HUDEP-2 (cell line): ENCODE data around the gene DCTN4.
"Not testable (repeated sequence)": the region's sequence is repeated elsewhere in the genome, so short reads cannot be mapped to it uniquely, and the experiment has no call there.

Source experiments
- DNase-seq, 76 experiments: peaks; one replicate each; lab custom pipeline; 2025; ENCODE audit not compliant: unreplicated experiment in 76 of 76; lab: John Stamatoyannopoulos, UW

DCTN4 gene

DNA sequence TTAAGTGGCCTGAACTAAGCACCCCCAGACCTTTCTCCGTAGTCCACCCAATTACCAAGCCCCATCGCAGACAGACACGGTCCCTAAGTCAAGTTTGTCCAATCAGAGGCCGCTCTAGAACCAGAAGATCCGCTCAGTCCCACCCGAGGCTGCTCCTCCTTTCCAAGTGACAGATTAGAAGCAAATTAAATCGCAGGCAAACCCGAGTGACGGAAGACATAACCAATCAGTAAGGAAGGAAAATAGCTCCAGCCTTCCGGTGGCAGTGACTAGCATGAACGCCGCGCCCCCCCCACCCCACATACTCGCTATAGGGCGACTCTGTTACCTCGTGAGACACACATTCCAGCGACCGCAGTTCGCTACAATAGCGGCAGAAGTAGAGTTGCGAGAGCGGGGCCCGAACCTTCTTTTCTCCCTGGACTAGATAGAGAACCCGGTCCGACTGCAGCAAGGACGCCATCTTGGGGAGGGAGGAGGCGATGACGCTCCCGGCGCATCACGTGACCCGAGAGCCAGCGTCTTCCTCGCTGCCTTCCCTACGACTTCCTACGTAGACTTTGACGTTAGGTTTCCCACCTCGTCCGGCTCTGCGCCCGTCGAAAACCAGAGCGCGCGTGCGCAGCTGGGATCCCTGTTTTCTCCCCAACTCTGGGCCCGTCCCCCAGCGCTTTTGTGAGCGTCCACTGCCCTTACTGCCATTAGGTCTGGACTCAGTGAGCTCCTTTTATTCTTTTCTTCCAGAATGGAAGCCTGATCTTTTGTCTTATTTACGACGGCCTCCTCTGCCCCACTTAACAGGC is at the start of gene DCTN4:
Gene DCTN4 (minus strand): TSS at position 487 of the 803 bp plus-strand sequence. CDS start 24 bp downstream, at position 463.
- peak in 75 of 76 experiments; percentile 67 to 97 (median 90) for DNase-seq

DNA sequence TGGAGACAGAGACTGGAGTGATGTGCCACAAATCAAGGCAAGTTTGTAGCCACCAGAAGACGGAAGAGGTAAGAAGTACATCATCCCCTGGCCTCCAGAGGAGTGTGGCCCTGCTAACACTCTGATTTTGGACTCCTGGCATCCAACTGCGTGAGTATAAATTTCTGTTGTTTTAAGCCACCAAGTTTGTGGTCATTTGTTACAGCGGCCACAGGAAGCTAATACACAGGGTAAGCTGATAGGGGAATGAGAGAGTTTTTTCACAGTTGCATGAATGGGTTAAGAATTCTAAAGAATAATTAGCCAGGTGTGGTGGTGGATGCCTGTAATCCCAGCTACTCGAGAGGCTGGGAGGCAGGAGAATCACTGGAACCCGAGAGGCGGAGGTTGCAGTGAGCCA is 45.6 kb upstream of the DCTN4 start:
- DNase-seq: no peak

DNA sequence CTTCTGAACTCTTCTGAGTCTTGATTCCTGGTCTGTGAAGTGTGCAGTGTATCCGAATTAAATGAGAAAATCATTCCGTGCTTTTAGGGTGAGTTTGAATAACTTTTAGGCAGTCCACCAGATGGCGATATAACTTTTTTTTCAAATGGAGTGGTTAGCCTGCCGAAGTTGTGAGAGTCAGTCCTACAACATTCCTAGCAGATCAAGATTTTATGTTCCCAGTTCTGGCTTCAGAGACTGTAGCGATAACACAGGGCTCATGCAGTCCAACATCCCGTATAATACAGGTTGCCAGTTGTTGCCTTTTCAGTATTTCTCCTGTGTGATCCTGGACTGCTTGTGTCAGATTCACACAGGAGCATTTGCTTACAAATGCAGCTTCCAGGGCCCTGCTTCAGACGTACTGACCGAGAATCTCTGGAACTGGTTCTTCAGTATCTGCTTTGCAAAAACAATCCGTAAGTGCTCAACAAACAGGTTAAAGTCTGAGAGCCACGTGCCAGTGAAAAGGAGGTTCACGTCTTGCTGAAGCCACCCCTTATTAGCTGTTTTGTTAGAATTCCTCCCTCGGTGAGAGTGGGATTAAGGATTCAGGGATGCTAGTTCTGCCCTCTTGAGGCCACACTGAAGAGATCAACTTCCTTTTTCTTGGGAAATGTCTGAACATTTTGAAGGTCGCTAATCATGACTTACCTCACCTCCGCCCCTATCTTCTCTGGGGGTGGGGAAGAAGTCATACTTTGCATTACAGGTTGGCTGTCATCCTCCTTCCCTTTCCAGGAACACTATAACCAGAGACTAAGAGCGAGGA is 42.5 kb upstream of the DCTN4 start:
- peak in 13 of 76 experiments; percentile 1 to 36 (median 13) for DNase-seq

DNA sequence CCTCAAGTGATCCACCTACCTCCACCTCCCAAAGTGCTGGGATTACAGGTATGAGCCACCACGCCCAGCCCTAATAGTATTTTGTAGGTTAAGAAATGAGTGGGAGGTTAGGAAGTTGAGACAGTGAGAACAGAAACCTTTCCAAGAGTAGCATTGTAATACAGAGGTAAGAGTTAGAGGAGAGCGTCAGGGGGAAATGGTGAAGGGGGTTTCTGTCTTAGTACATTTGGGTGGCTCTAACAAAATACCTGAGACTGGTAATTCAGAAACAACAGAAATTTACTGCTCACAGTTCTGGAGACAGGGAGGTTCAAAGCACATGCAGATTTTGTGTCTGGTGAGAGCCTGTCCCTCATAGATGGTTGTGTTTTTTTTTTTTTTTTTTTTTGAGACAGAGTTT is 38.6 kb upstream of the DCTN4 start:
- no peak for DNase-seq

DNA sequence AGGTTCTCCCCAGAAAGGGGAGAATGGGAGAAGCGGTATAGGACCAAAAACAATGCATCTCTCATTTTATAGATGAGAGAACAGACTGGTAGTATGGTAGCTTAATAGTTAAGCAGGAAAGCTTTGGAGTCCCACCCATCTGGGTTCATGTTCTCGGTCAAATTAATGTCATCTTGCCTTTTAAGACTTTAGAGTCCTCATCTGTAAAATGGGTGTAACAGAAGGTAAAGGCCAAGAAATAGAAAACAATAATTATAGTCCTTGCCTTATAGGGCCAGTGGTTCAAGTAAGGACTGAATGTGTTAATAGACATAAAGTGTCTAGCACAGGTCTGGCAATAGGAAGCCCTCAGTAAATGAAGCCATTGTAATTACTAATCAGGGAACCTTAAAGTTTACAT is 36.1 kb upstream of the DCTN4 start:
- DNase-seq: no peak

DNA sequence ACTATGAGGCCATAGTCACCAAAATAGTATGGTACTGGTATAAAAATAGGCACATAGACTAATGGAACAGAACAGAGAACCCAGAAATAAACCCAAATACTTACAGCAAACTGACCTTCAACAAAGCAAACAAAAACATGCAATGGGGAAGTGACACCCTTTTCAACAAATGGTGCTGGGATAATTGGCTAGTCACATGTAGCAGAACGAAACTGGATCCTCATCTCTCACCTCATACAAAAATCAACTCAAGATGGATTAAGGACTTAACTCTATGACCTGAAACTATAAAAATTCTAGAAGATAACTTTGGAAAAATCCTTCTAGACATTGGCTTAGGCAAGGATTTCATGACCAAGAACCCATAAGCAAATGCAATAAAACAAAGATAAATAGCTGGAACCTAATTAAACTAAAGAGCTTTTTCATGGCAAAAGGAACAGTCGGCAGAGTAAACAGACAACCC is 34.6 kb upstream of the DCTN4 start:
- not testable (repeated sequence) for DNase-seq

DNA sequence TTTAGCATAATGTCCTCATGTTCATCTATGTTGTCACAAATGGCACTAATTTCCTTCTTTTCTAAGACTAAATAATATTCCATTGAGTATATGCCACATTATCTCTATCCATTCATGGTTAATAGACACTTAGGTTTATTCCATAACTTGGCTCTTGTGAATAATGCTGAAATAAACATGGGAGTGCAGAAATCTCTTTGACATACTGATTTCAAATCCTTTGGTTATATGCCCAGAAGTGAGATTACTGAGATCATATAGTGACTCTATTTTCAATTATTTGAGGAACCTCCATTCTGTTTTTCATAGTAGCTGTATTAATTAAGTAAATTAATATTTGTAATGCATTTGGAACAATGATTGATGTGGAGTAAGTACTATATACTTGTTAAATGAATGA is 32.7 kb upstream of the DCTN4 start:
- DNase-seq: no peak

DNA sequence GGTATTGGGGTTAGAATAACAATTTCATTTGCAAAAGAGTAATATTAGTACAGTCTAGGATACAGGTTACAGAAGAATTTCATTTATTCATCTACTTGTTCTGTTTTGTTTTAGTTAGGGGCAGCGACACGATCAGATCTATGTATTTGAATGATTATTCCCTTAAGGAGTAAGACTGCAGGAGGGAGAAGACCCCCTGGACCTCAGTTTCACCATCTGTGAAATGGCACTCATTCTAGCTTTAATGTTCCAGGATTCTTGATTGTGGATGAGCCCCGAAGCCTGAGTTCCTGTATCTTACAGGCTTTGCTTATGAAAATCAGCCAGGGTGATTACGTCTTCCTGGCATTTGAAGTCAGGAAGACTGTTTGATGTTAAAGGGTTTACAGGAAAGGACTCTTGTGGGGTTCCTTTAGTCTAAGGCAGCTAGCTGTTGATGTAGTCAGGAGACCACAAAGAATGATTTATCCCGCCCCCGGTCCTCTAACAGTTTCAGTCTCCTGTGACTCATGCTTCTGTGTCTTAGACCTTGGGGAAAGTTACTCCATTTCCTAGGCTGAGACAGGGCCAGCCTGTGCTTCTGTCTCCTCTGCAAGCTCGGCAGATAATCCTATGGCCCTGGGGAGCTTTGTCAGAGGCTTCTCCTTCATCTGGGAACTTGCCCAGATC is 31.3 kb upstream of the DCTN4 start:
- peak in 1 of 76 experiments; percentile 8 for DNase-seq

DNA sequence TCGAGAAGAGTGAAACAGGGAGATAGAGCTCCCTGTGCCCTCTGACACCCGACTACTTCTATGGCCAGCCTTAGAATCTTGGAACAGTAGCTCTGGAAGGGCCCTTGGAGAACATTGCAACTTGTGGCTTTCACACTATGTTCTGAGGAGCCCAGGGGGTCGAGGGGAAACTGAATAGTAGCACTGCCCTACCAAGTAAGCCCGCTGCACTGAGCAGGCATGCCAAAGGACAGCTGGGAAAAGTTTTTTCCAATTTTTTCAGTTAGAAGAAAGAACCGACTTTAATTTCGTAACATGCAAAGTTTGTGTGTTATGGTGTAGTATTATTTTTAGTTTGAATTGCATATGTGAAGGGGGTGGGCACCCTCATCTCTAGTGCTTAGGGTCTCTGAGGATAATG is 30.6 kb upstream of the DCTN4 start:
- DNase-seq: no peak

DNA sequence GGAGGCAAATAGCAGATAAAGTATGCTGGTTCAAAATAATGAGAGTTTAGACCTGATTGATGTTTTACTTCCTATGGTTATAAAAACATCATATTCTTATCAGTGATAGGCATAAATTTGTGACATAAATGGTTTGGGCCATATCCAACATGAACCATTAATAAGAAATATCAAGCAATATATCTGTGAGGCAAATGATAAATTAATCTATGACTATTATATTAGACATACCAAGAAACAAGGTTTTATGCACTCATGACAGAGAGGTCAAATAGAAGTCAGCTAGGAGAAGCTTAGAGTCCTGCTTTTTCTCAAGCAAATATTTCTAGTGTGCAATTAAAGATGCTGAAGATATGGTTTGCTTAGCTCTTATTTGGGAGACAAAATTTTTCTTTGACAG is 30.2 kb upstream of the DCTN4 start:
- no peak for DNase-seq

DNA sequence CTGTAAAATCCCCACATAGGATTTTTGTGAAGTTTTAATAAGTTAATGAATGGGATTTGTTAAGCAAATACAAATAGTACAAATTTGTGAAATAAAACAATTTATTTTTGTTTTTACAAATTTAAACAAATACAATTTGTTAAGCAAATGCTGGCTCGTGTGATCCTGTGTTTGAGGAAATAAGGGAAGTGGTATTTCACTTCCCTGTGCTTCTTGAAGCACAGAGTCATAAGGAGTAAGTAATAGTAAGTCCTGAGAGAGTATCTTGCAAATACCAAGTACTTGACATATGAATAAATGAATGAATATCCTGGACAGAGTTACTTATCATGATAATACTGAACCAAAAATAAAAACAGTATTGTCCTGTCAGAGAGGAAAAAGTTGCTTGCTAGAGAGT is 28.8 kb upstream of the DCTN4 start:
- DNase-seq: no peak

DNA sequence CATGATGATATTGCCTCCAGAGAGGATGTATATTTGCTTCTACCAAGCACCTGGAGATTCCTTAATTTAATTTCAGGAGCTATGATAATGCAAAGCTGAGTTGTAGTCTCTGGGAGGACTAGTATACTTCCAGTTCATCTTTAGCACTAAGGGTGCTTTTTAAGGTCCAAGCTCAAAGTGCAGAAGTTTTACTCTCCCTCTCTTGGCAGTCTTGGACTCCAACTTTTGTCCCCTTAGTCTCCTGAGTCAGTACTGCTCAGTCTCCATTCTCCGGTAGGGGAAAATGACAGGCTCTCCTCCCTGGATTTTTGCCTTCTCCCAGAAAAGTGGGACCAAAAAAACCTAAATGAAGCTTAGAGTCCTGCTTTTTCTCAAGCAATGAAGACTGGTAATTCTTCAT is 28.1 kb upstream of the DCTN4 start:
- DNase-seq: no peak

DNA sequence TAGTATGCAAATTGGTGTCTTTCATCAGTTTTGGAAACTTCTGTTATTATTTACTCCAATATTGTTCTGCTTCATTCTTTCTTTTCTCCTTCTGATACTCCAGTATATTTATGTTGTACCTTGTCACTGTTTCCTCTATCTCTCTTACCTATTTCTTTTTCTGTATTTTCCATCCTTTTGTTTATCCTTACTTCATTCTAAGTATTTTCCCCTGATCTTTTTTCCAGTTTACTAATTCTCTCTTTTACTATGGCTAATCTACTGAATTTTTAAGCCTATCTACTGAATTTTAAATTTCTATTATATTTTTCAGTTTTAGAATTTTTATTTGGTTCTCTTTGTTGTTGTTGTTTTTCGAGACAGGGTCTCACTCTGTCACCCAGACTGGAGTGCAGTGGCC is 27.1 kb upstream of the DCTN4 start:
- DNase-seq: no peak

DNA sequence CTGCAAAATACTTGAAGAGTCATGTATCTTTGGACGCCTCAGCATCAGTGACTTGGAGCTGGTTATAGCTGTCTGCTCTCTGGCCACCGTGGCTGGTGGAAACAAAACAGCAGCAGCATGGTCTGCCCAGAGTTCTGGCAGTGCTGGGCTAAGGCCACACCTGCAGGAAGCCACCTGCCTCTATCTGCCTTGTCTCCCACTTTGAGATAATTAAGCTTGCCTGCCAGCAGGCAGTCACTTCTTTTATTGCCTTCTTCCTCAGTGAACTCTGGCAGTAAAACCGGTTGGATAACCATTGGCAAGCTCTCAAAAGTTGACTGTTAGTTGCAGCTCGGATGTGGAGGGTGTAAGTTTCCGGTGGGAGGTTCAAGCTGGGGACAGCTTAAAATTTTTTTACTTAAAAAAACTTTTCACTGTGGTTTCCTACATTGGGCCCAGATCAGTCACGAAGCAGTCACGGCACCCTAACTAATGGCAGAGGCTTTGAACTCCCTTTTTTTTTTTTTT is 24.7 kb upstream of the DCTN4 start:
- DNase-seq: no peak

DNA sequence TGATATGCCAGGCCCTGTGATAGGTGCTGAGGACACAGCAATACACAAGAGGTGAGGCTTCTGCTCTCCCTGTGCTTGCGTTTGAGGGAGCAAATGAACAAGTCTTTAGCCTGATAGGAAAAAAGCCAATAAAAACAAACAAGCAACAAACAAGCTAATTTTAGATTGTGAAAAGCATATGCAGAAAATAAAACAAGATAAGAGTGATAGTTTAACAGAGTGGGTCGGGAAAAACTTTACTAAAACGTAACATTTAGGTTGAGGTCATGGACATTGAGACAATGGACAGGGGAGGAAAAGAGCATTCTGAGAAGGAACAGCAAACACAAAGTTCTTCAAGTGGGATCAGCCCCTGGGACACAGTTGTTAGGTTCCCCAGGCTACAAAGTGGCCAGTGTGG is 24.0 kb upstream of the DCTN4 start:
- DNase-seq: no peak

DNA sequence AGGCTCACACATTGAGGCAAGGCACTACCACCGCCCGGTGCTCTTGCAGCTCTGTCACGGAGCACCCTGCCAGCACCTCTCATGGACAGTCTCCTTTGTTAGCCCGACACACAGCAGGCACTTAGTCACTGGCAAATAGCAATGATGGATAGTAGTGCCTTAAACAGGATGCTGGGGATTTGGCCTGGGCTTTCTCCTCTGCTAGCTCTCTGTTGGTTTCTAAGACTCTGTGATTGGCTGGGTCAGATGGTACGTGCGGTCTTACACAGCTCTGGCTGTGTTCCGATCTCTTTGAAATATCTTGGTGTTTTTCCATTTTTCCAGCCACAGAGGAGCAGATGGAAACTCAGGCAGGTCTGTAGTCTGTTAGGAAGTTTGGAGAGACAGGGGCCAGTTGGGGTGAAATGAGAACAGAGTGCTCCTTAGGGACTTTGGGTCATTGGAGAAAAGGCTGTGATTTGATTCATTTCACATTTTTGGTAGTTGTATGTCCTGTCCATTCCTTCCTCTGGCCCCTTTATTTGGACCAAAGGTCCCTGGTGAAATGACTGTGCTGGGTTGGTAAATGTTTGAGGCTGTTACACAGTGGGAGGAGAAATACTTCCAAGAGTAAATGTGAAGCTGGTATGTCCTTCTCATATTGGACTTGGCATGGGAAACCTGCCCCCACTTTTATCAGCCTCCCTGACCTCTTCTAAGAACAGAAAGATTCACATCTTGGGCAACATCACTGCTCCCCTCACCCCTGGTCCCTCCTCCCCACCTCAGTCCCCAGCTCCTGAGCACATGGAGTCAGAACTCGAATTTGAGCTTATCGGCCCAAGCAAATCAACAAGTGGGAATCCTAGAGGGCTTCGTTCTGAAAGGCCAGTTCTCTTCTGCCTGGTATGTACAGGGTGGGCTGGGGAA is 23.1 kb upstream of the DCTN4 start:
- DNase-seq: no peak

DNA sequence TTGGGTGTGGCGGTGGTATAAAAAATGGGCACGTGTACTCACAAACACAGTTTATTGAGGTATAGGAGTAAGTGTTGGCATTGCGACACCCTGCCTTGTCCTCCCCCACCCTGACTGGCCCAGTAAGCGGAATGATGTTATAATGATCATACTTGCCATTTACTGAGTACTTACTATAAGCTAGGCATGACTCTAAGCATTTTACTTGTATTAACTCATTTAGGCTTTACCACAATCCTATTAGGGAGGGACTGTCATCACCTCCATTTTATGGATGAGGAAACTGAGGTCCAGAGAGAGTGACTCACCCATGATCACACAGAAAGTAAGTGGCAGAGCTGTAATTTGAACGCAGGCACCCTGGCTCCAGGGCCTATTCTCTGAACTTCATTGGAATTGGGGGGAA is 22.0 kb upstream of the DCTN4 start:
- no peak for DNase-seq

DNA sequence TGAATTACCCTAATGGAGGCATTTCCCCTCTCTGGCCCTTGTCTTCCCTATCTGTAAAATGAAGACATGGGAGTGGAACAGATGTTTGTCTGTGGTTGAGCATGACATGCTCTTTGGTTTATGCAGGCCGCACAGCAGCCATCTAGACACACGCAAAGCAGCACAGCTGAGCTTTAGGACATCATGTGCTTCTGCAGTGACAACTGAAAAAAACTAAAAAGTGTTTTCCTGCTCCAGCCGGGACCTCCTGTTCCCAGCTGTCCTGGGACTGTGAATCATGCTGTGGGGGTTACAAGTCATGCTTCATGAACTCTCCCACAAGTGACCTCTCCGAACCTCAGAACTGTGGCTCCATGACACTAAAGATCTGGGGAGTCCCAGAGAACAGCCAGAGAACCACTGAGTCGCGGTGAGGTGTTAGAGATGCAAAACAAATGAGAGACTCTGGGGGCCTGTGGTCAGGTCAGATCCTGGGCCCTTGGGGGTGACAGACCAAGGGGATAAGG is 21.4 kb upstream of the DCTN4 start:
- DNase-seq: no peak

DNA sequence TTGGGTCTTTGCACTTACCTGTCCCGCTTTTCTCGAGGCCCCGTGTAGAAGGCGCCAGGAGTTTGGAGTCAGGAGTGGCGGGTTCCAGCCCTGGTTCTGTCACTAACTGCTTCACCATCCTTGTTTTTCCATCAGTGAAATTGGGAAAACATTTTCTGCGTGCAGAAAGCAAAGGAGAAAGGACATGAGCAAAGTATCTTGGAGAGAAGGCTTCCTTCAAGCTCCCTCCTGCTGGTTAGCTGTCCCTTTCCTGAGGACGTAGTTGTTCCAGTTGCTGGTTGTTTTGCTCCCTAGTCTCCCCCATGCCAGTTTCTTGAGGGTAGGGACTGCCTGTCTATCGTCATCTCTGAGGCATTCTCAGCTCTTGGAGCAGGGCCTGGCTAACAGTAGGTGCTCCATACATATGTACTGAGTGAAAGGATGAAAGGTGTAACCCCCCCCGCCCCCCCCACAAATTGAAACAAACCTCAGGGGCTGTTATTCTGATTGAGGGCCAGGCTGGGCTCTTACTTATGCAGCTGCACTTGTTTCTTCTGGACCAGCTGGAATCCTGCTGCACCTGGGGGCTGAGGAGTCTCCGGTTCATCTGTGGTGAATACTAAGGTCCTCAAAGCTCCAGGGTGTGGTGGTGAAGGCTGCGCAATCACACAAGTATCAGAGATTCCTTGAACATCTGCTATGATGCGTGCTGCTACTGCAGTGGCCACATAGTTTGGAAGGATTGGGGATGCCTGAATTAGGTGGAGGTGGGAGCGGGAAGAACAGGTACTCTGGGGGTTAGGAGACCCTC is 20.8 kb upstream of the DCTN4 start:
- no peak for DNase-seq
